GM13977 (cell line): Measurements from ENCODE around the gene AP3B1.
"Not testable (repeated sequence)": the region's sequence is repeated elsewhere in the genome, so short reads cannot be mapped to it uniquely, and the experiment has no call there.

Experiments used
- DNase-seq: peaks from one replicate; pipeline ENCODE4 v3.0.0; 2012; ENCODE audit warnings: low spot score
- in situ Hi-C: fragments of 300-500 bp; cut with MboI; formaldehyde crosslinking; loops from one replicate; pipeline ENCODE4 v1.12.0; 2022; ENCODE audit warnings: low sequenced_read_pairs, low pct_unique_long_range_greater_than_20kb, mixed read lengths, inconsistent platforms; ENCODE audit not compliant: unreplicated experiment
- TF ChIP-seq, protein P1 (sequence below): IDR thresholded peaks from 2 replicates; pipeline ENCODE4 v1.5.1; 2012; ENCODE audit warnings: mild to moderate bottlenecking, control low read depth; ENCODE audit not compliant: insufficient read depth; ENCODE audit errors: extremely low read depth, missing control alignments

Gene AP3B1

DNA sequence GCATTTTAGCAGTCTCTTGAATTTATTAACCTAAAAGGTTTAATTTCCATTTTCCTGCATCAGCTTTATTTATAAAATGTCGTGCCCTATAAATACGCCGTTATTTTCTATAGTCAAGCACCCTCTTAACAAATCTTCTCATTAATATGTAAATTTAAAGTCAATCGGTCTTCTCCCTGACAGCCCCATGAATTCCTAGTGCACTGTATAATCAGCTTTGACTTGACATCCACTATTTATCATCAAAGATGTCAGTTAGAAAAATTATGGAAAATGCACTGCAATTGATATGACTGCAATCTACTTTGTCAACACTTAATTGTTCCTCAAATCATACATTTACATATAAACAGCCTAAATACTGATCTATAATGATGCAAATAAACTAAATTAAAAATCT, 83.4 kb downstream of the AP3B1 start:
- TF ChIP-seq, protein P1, sequence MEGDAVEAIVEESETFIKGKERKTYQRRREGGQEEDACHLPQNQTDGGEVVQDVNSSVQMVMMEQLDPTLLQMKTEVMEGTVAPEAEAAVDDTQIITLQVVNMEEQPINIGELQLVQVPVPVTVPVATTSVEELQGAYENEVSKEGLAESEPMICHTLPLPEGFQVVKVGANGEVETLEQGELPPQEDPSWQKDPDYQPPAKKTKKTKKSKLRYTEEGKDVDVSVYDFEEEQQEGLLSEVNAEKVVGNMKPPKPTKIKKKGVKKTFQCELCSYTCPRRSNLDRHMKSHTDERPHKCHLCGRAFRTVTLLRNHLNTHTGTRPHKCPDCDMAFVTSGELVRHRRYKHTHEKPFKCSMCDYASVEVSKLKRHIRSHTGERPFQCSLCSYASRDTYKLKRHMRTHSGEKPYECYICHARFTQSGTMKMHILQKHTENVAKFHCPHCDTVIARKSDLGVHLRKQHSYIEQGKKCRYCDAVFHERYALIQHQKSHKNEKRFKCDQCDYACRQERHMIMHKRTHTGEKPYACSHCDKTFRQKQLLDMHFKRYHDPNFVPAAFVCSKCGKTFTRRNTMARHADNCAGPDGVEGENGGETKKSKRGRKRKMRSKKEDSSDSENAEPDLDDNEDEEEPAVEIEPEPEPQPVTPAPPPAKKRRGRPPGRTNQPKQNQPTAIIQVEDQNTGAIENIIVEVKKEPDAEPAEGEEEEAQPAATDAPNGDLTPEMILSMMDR = no peak
- DNase-seq = no peak
- in situ Hi-C loops = no loop called here

DNA sequence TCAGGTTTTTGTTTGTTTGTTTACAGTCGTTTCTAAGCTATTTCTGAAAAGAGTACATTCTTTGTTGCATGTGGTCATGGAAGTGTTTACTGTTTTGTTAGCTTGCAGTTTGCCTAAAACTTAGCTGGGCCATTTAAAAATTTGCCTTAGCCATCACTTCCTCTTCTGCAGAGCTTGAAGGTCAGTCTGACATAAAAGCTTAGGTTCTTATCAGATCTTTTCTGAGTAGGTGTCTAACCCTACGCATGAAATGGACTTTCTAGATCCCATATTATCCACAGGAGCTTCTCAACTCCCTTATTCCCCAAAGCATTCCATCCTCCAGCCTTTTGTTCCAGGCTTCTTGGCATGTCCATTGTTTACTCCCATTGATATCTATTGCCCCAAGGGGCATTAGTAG, 90.3 kb downstream of the AP3B1 start:
- in situ Hi-C loops = no loop called here
- no peak for DNase-seq
- TF ChIP-seq, protein P1 = no peak

- no peak for DNase-seq
- TF ChIP-seq, protein P1 = no peak
- in situ Hi-C loops = no loop called here
These were observed 90.7 kb downstream of the AP3B1 start for GRCh38 chr5:78203815-78204214.

DNA sequence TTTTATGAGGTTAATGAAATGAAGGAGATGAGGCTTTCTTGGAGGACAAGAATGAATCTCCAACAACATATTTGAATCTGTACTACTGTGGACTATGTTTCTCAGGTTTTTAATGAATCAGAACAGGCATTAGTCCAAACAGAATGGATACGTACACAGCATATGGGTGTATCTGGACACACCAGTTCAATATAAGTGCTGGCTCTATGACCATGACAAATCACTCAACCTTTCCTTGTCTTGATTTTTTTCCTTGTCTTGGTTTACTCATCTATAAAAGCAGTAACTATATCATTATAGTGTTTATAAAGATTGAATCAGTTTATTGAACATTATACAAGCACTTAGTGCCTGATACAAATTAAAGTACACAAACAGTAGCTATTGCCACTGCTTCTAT, 104.1 kb downstream of the AP3B1 start:
- DNase-seq = no peak
- in situ Hi-C loops = no loop called here
- TF ChIP-seq, protein P1 = no peak

- in situ Hi-C loops, DNase-seq: not testable (repeated sequence)
These were observed 105.8 kb downstream of the AP3B1 start for GRCh38 chr5:78188681-78189080.

- in situ Hi-C loops = no loop called here
- DNase-seq = no peak
- TF ChIP-seq, protein P1 = no peak
These were observed 107.3 kb downstream of the AP3B1 start for GRCh38 chr5:78187172-78187571.

DNA sequence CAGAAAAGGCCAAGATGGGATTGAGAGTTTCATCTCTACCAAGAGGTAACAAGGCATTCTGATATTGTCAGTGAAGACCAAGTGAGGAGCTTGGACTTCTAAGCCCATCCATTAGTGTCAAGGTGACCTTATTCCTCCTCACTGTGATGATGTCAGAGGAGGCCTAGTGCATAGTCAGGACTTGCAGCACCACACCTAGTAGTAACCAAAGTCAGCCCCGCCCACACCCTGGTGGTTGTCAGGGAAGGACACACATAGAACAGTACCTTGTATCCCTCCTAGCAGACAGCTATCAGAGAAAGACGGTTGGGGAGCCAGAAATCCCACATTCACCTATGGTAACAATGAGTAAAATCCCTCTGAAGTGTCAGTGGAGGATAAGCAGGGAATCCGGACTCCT, 111.7 kb downstream of the AP3B1 start:
- in situ Hi-C loops = no loop called here
- no peak for DNase-seq
- TF ChIP-seq, protein P1 = no peak
